Measurements from ENCODE around the gene PROK1. TPM values are rescaled to one million over a fixed set of nuclear protein-coding genes. Genes with fewer than 3 reads are reported as not detected.

The PROK1 gene
- total RNA-seq, 1 donor from 2014 or later, result not detected

GRCh38 chr1:110449661-110450651 is 993 bp upstream of the PROK1 start:
- Histone ChIP-seq H3K36me3 (ENCODE audit: control insufficient read depth, insufficient read depth, low read length) (no peaks in the 10 kb centered on the region), H3K4me3 (ENCODE audit: low read depth, low read length) (no peak overlapping the region), H3K27me3 (ENCODE audit: control insufficient read depth, insufficient read depth, low read length) (peaks cover 11% of the 10 kb centered on the region)
- FAIRE-seq (no peak), DNase-seq (ENCODE audit: low read depth) (no peak)
- TF ChIP-seq, protein P1, sequence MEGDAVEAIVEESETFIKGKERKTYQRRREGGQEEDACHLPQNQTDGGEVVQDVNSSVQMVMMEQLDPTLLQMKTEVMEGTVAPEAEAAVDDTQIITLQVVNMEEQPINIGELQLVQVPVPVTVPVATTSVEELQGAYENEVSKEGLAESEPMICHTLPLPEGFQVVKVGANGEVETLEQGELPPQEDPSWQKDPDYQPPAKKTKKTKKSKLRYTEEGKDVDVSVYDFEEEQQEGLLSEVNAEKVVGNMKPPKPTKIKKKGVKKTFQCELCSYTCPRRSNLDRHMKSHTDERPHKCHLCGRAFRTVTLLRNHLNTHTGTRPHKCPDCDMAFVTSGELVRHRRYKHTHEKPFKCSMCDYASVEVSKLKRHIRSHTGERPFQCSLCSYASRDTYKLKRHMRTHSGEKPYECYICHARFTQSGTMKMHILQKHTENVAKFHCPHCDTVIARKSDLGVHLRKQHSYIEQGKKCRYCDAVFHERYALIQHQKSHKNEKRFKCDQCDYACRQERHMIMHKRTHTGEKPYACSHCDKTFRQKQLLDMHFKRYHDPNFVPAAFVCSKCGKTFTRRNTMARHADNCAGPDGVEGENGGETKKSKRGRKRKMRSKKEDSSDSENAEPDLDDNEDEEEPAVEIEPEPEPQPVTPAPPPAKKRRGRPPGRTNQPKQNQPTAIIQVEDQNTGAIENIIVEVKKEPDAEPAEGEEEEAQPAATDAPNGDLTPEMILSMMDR (IDR thresholded peaks at IDR 0.05; ENCODE audit: insufficient read depth, low read length, severe bottlenecking), result no peak

DNA sequence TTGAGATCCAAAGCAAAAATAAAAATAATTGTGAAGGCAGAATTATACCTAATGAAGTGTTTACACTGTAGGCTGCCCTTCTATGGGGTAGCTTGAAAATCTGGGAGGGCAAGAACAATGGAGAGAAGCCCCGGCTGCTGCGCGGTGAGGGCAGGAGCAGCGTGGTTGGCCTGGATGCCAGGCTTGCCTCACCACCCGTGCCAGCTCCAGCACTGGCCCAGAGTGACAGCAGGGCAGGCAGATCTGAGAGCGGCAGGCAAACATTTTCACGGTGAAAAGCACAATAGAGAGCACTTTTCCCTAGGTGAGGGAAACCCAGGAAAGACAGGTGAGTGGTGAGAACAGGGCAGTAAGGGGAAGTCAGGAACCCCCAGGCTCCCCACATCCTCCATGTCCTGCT is 1.4 kb downstream of the PROK1 start:
- FAIRE-seq (no peak), DNase-seq (ENCODE audit: low read depth) (no peak)
- TF ChIP-seq, protein P1 (IDR thresholded peaks at IDR 0.05; ENCODE audit: insufficient read depth, low read length, severe bottlenecking), result no peak
- Histone ChIP-seq H3K27me3 (ENCODE audit: control insufficient read depth, insufficient read depth, low read length) (peaks cover 11% of the 10 kb centered on the region), H3K36me3 (ENCODE audit: control insufficient read depth, insufficient read depth, low read length) (no peaks in the 10 kb centered on the region), H3K4me3 (ENCODE audit: low read depth, low read length) (no peak overlapping the region)

DNA sequence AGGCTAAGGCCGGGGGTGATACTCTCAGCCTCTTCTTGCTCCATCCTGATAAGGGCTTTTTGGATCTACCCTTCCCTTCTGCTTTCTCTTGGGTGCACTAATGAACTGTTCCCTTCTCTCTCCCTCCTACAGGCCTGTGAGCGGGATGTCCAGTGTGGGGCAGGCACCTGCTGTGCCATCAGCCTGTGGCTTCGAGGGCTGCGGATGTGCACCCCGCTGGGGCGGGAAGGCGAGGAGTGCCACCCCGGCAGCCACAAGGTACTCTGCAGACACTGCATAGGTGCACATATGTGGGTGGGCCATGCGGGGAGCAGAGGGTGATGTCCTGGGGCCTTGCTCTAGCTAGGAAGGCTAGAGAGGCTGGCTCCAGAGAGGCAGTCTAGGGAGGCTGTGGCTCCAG is 2.9 kb downstream of the PROK1 start:
- no peak for FAIRE-seq
- Histone ChIP-seq H3K36me3 (ENCODE audit: control insufficient read depth, insufficient read depth, low read length) (no peaks in the 10 kb centered on the region), H3K27me3 (ENCODE audit: control insufficient read depth, insufficient read depth, low read length) (peaks cover 9% of the 10 kb centered on the region), H3K4me3 (ENCODE audit: low read depth, low read length) (no peak overlapping the region)
- TF ChIP-seq, protein P1 (IDR thresholded peaks at IDR 0.05; ENCODE audit: insufficient read depth, low read length, severe bottlenecking), result no peak
- DNase-seq (ENCODE audit: low read depth), result no peak

- H3K4me3 ChIP-seq (ENCODE audit: low read depth, low read length), result no peak overlapping the region
- H3K27me3 ChIP-seq (ENCODE audit: control insufficient read depth, insufficient read depth, low read length), result peaks cover 8% of the 10 kb centered on the region
- TF ChIP-seq, protein P1 (IDR thresholded peaks at IDR 0.05; ENCODE audit: insufficient read depth, low read length, severe bottlenecking), result no peak
- FAIRE-seq (peak; percentile 36), DNase-seq (ENCODE audit: low read depth) (no peak)
- no peaks in the 10 kb centered on the region for H3K36me3 ChIP-seq (ENCODE audit: control insufficient read depth, insufficient read depth, low read length)
These were observed 3.4 kb downstream of the PROK1 start for GRCh38 chr1:110454328-110454727.

- H3K36me3 ChIP-seq (ENCODE audit: control insufficient read depth, insufficient read depth, low read length), result no peaks in the 10 kb centered on the region
- no peak for FAIRE-seq
- TF ChIP-seq, protein P1 (IDR thresholded peaks at IDR 0.05; ENCODE audit: insufficient read depth, low read length, severe bottlenecking), result no peak
- peaks cover 7% of the 10 kb centered on the region for H3K27me3 ChIP-seq (ENCODE audit: control insufficient read depth, insufficient read depth, low read length)
- H3K4me3 ChIP-seq (ENCODE audit: low read depth, low read length), result no peak overlapping the region
- DNase-seq (ENCODE audit: low read depth), result no peak
These were observed 4.2 kb downstream of the PROK1 start for GRCh38 chr1:110455151-110455550.

Measured in bronchial epithelial cell (primary cell).